Immature natural killer cell (primary cell): ENCODE data around the gene KIAA1210. TPM values are rescaled to one million over a fixed set of nuclear protein-coding genes. Genes with fewer than 3 reads are reported as not detected.

Experiments
- DNase-seq, 3 donors: peaks; one replicate each; pipeline ENCODE4 v3.0.0; 2022; ENCODE audit warnings: mixed read lengths in 1 of 3
- H3K27ac Mint-ChIP-seq, 6 donors: one replicate each; pipeline ENCODE4 v1.8.0; 2020; ENCODE audit warnings: mixed read lengths in 6 of 6, mild to moderate bottlenecking in 5 of 6, inconsistent platforms in 4 of 6, moderate library complexity in 3 of 6
- H3K27me3 Mint-ChIP-seq, 3 donors: one replicate each; pipeline ENCODE4 v1.8.0; 2020 to 2021; ENCODE audit warnings: low read depth in 3 of 3, mild to moderate bottlenecking in 3 of 3, mixed read lengths in 3 of 3, moderate library complexity in 3 of 3, inconsistent platforms in 1 of 3
- H3K36me3 Mint-ChIP-seq, 3 donors: one replicate each; pipeline ENCODE4 v1.8.0; 2020; ENCODE audit warnings: mixed read lengths in 3 of 3, inconsistent platforms in 2 of 3, mild to moderate bottlenecking in 2 of 3
- H3K4me1 Mint-ChIP-seq, 2 donors: one replicate each; pipeline ENCODE4 v1.8.0; 2020; ENCODE audit warnings: inconsistent platforms in 2 of 2, mild to moderate bottlenecking in 2 of 2, mixed read lengths in 2 of 2, moderate library complexity in 1 of 2
- H3K4me3 Mint-ChIP-seq, 5 donors: one replicate each; pipeline ENCODE4 v1.8.0; 2020; ENCODE audit warnings: mild to moderate bottlenecking in 5 of 5, mixed read lengths in 5 of 5, inconsistent platforms in 3 of 5, moderate library complexity in 3 of 5
- H3K9me3 Mint-ChIP-seq, 6 donors: one replicate each; pipeline ENCODE4 v1.8.0; 2020; ENCODE audit warnings: mild to moderate bottlenecking in 6 of 6, mixed read lengths in 6 of 6, inconsistent platforms in 4 of 6, moderate library complexity in 3 of 6
- polyA plus RNA-seq, 3 donors: library from polyadenylated mRNA; unstranded; fragments of 300-500 nt; fragmentation: Illumina TruSeq; gene quantifications; one replicate each; pipeline ENCODE4 v1.2.3, GENCODE V29; 2021

KIAA1210 gene
- not detected for polyA plus RNA-seq

DNA sequence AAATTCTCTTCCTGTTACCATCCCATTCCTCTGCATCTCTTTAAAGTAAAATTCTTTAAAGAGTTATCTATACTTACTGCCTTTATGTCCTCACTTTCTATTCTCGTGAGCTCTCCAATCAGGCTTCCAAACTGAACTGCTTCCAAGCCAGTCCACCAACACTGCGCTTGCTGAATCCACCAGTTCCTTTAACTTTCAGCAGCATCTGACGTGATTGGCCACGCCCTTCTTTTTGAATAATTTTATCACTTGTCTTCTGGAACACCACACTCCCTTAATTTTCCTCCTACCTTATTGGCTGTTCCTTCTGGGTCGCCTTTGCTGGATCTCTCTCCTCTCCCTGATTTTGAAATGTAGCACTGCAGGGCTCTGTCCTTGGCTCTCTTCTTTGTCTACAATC, at the start of gene KIAA1210:
Gene KIAA1210, minus strand, starts transcription at position 163 of the 400 bp plus-strand sequence. CDS start 4,170 bp downstream, outside the sequence.
- Mint-ChIP-seq H3K27ac (no peak within 1 kb of the TSS), H3K4me1 (no peaks in the 10 kb centered on the region), H3K27me3 (peaks cover 0 to 10% (median 8%) of the 10 kb centered on the region in 3 donors), H3K4me3 (no peak within 1 kb of the TSS), H3K9me3 (no peaks in the 10 kb centered on the region), H3K36me3 (no peaks in the 10 kb centered on the region)
- no peak for DNase-seq

DNA sequence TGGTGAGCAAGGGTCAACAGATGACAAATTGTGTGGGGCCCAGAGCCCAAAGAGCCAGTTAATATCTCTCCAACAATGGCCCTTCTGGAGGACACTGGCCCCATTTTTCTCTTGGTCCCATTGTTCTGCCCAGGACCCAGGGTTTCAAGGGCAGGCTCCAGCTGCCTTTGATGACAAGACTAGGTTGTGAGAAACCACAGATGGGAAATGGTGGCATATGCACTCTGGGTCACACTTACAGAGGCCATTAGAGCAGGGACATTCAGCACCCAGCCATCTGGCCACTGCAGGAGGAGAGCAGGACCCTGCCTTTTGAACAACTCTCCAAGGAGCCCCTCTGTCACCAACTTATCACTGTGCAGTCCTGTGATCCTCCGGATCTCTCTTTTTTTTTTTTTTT, 49.7 kb upstream of the KIAA1210 start:
- H3K27ac Mint-ChIP-seq: no peak overlapping the region
- no peaks in the 10 kb centered on the region for H3K9me3 Mint-ChIP-seq
- no peak overlapping the region for H3K4me3 Mint-ChIP-seq
- no peaks in the 10 kb centered on the region for H3K36me3 Mint-ChIP-seq
- H3K4me1 Mint-ChIP-seq: no peaks in the 10 kb centered on the region
- DNase-seq: no peak
- peaks cover 0 to 3% (median 0%) of the 10 kb centered on the region in 3 donors for H3K27me3 Mint-ChIP-seq

DNA sequence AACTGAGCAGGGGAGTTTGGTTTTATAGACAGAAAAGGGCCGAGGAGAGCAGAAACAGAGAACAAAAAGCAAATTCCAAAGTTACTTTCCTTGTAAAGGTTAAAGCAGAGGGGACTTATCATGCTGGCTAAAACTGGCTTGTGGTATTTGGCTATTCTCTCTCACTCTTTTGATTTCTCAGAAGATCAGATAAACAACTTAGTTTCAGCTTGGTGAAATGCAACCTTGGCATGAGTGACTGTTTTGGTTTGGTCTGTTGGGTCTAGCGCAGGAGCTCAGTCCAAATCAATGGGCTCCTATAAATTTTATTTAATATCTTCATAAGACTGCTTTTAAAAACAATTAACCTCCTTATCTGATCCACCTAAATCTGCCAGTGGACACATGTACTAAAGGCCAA, 47.3 kb upstream of the KIAA1210 start:
- H3K4me1 Mint-ChIP-seq: no peaks in the 10 kb centered on the region
- H3K9me3 Mint-ChIP-seq: no peaks in the 10 kb centered on the region
- no peaks in the 10 kb centered on the region for H3K36me3 Mint-ChIP-seq
- H3K4me3 Mint-ChIP-seq: no peak overlapping the region
- H3K27ac Mint-ChIP-seq: no peak overlapping the region
- DNase-seq: no peak
- H3K27me3 Mint-ChIP-seq: peaks cover 0 to 3% (median 0%) of the 10 kb centered on the region in 3 donors

DNA sequence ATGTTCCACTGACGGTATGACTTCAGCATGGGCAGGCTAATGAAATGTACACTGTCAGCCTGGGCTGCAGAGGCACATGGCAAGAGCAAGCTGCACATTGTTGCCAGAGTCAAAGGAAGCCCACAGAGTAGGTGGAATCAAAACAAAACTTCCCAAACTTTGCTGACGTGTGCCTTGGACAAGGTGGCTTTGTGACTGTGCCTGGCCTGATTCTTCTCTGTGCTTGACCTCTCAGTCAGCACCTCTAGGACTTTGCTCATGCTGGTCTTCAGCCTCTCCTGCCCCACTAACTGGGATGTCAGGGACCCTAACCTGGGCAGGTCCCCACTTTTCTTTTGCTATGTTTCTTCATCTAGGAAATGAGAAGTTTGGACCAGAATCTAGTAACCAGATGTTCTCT, 40.5 kb upstream of the KIAA1210 start:
- Mint-ChIP-seq H3K36me3 (peaks cover 0 to 3% (median 0%) of the 10 kb centered on the region in 3 donors), H3K4me3 (no peak overlapping the region), H3K4me1 (no peaks in the 10 kb centered on the region), H3K27ac (no peak overlapping the region), H3K27me3 (peaks cover 0 to 10% (median 1%) of the 10 kb centered on the region in 3 donors), H3K9me3 (no peaks in the 10 kb centered on the region)
- DNase-seq: no peak

DNA sequence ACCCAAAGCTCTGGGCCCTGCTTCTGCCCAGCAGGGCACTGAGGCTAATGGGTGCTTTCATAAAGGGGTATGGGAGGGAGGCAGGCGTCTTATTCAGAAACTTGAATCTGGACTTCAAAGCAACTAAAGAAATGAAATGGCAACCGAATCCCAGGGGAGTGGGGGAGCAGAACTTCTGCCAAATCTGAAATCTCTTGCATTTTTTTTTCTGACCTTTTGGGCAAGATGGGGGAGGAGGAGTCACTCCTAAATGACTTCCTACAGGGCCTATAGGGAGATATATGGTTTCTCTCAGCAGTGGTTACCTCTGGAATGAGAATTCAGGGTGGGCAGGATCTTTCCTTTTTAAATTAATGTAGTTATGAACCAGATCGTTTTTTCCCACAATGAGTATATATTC, 30.6 kb upstream of the KIAA1210 start:
- Mint-ChIP-seq H3K9me3 (no peaks in the 10 kb centered on the region), H3K27me3 (peaks cover 4 to 14% (median 5%) of the 10 kb centered on the region in 3 donors), H3K4me3 (no peak overlapping the region), H3K4me1 (no peaks in the 10 kb centered on the region), H3K36me3 (no peaks in the 10 kb centered on the region), H3K27ac (no peak overlapping the region)
- DNase-seq: no peak

DNA sequence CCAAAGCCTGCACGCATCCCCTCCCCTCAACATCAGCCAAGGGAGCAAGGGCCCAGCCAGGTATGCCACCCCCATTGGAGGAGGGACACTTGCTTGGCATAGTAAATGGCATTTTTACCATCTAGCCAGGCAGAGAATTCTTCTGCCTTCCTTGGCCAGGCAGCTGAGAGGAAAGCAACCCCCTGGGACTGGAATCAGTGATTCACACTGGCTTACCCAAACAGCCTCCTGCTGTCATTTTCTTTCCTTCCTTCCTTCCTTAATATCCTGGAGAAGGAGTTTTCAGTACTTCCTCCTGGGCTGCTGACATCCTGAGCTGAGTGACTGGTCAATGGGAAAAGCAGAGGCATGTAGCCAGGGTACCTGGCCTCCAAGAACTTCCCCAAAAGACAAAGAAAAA, 28.6 kb upstream of the KIAA1210 start:
- Mint-ChIP-seq H3K4me3 (no peak overlapping the region), H3K36me3 (no peaks in the 10 kb centered on the region), H3K4me1 (no peaks in the 10 kb centered on the region), H3K27me3 (peaks cover 4 to 13% (median 6%) of the 10 kb centered on the region in 3 donors), H3K9me3 (no peaks in the 10 kb centered on the region), H3K27ac (no peak overlapping the region)
- DNase-seq: no peak

DNA sequence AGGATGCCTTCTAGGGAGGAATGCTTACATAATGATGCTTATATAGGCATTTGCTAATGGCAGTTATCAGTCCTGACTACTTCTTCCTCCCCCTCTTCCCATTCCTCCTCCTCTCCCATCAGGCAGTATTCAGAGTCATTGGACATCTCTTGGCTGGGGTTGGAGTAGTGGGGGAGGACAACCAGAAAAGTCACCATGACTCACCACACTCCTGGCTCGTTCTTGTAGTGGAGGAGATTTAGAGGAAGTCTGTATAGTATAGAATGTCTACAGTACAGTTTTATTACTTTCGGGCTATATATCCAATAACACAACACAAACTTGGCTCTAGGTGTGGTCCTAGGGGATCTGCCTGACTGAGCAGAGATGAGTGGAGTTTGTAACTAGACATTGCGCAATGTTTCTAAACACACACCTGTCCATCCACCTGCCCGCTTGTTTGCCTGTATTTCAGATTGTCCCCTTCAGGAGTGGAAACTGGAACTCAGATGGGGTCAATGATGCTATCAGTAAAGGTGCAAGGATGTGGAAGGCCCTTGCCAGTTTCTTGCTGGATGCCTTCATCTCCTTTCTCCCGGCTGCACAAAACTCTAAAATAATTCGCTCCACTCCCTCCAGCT, 27.9 kb upstream of the KIAA1210 start:
- Mint-ChIP-seq H3K4me3 (no peak overlapping the region), H3K4me1 (no peaks in the 10 kb centered on the region), H3K27ac (no peak overlapping the region), H3K9me3 (no peaks in the 10 kb centered on the region), H3K36me3 (no peaks in the 10 kb centered on the region), H3K27me3 (peaks cover 5 to 11% (median 6%) of the 10 kb centered on the region in 3 donors)
- DNase-seq: no peak

DNA sequence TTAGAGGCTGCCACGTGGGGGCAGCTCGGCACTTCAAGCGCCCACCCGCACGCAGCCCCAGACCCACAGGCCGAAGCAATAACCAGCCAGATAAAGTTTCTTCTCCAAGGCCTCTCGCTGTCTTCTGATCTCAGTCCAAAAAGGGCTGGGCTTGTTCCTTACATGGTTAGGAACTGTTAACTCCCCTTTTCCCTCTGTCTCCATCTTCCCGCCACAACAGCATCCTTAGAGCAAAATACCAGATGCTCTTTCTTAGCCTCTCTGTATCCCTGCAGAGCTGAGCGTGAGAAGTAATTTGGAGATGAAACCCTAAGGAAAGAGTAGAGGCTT, 23.4 kb upstream of the KIAA1210 start:
- H3K4me1 Mint-ChIP-seq: no peaks in the 10 kb centered on the region
- no peak for DNase-seq
- H3K9me3 Mint-ChIP-seq: no peaks in the 10 kb centered on the region
- H3K27me3 Mint-ChIP-seq: peaks cover 0 to 5% (median 5%) of the 10 kb centered on the region in 3 donors
- H3K36me3 Mint-ChIP-seq: no peaks in the 10 kb centered on the region
- no peak overlapping the region for H3K4me3 Mint-ChIP-seq
- no peak overlapping the region for H3K27ac Mint-ChIP-seq

DNA sequence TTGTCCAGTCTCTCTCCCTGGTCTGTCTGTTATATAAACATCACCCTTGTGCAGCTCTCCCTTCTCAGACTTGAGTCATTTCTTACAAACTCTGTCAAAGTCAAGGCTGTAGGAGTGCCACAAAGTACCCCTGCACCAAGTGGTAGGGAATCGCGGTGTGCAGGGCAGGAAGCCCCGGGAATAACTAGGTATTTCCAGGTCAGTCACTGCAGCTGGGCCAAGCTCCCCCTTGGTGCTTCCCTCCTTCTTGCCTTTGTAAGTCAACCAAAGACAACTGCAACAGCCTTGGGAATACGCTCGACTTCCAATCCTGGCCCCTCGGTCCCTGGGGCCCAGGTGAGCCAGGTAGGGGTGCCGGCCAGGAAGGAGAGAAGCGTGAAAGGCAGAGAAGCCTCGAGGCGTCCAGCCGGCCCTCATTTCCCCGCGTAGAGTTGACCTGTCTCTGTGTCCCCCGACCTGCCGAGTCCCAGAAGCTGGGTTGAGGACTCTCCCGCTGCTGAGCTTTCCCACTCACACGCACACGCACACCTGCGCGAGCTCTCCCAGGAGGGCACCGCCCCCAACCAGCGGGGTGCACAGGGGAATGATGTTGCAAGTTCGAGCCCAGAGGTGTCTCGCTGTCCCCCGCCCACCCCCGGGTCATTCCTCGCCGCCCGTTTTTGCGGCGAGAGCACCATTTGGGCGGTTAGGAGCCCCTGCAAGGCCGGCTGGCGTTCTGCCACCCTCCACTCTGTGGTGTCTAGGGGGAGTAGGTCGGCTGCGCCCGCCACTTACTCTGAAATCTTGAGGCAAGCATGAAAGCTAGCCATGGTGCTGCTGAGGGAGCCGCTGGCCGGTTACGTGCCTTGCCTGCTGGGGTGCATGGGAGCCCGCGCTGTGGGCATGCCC, 22.8 kb upstream of the KIAA1210 start:
- Mint-ChIP-seq H3K4me3 (no peak overlapping the region), H3K27me3 (peaks cover 0 to 5% (median 5%) of the 10 kb centered on the region in 3 donors), H3K4me1 (no peaks in the 10 kb centered on the region), H3K9me3 (no peaks in the 10 kb centered on the region), H3K36me3 (no peaks in the 10 kb centered on the region), H3K27ac (no peak overlapping the region)
- DNase-seq: no peak

DNA sequence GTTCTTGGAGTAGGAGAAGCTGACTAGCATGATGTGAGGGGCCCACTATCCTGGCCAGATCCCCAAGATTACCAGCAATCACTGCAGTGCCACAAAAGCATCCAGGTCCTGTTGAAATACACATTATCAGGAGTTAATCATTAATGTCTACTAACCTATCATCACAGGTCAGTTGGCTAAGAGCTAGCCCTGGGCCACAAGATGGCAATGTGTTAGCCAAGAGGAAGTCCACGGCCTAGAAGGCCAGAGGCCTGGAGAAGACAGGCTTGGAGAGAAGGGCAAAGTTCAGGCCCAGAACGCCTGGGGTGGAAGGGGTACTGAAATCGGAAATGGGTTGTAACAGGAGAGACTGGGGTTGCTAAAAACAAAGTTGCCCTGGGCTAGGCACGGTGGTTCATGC, 19.9 kb upstream of the KIAA1210 start:
- no peaks in the 10 kb centered on the region for H3K36me3 Mint-ChIP-seq
- H3K27me3 Mint-ChIP-seq: peaks cover 2 to 3% (median 3%) of the 10 kb centered on the region in 3 donors
- no peaks in the 10 kb centered on the region for H3K4me1 Mint-ChIP-seq
- H3K4me3 Mint-ChIP-seq: no peak overlapping the region
- peaks cover 0 to 2% (median 0%) of the 10 kb centered on the region in 6 donors for H3K9me3 Mint-ChIP-seq
- DNase-seq: no peak
- no peak overlapping the region for H3K27ac Mint-ChIP-seq

DNA sequence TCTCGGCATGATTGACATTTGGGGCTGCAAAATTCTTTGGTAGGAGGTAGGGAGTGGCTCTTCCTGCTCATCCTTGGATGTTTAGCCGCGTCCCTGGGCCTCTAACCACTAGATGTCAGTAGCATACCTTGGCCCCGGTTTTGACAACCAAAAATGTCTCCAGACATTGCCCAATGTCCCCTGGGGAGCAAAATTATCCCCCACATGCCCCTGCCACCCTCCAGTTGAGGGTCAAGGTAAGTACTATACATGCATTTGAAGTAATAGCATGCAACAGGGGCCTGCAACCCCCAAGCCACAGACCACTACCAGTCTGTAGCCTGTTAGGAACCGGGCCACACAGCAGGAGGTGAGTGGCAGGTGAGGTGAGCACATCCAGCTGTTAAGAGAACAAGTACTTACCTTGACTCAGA, 17.6 kb upstream of the KIAA1210 start:
- H3K4me3 Mint-ChIP-seq: no peak overlapping the region
- H3K27ac Mint-ChIP-seq: no peak overlapping the region
- peaks cover 1 to 6% (median 3%) of the 10 kb centered on the region in 3 donors for H3K27me3 Mint-ChIP-seq
- H3K36me3 Mint-ChIP-seq: no peaks in the 10 kb centered on the region
- no peak for DNase-seq
- H3K9me3 Mint-ChIP-seq: peaks cover 0 to 2% (median 0%) of the 10 kb centered on the region in 6 donors
- H3K4me1 Mint-ChIP-seq: no peaks in the 10 kb centered on the region

DNA sequence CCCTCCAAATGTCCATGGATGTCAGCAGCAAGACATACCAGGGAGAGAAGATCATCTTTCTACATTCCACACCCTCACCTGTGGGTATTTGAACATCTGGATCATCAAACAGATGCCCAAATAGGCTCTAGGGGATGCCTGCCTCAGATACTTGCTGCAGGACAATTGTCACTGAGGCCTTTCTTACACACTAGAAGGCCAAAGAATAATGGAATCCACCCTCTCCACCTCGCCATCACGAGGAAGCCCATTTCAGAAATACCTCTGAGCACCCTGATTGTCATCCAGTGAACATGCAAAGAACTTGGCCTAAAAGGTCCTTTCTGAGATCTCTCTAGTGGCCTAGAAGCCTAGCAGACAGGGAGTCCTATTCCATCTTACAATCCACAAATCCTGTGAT, 6.9 kb upstream of the KIAA1210 start:
- Mint-ChIP-seq H3K9me3 (no peaks in the 10 kb centered on the region), H3K27me3 (peaks cover 0 to 15% (median 3%) of the 10 kb centered on the region in 3 donors), H3K4me1 (no peaks in the 10 kb centered on the region), H3K4me3 (no peak overlapping the region), H3K27ac (no peak overlapping the region), H3K36me3 (no peaks in the 10 kb centered on the region)
- no peak for DNase-seq

DNA sequence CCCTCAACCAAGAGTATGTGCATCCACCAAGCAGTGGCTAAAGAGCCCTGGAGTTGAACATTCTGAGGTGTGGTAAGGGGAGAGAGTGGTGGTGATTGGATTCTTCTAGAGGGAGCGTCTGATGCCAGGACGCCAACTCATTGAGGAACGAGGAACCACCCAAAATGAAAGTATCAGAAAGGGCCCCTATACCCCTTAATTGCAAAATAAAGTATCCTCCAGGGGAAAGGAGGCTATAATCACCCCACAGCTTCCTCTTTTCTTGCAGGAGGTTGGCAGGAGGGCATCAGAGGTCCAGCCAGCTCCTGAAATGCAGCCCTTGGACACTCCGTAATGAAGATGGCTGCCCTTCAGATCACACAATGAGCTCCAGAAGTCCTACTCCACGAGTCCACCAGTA, 5.3 kb upstream of the KIAA1210 start:
- peaks cover 0 to 11% (median 5%) of the 10 kb centered on the region in 3 donors for H3K27me3 Mint-ChIP-seq
- no peak overlapping the region for H3K27ac Mint-ChIP-seq
- H3K4me3 Mint-ChIP-seq: no peak overlapping the region
- H3K36me3 Mint-ChIP-seq: no peaks in the 10 kb centered on the region
- H3K9me3 Mint-ChIP-seq: no peaks in the 10 kb centered on the region
- no peaks in the 10 kb centered on the region for H3K4me1 Mint-ChIP-seq
- DNase-seq: no peak

DNA sequence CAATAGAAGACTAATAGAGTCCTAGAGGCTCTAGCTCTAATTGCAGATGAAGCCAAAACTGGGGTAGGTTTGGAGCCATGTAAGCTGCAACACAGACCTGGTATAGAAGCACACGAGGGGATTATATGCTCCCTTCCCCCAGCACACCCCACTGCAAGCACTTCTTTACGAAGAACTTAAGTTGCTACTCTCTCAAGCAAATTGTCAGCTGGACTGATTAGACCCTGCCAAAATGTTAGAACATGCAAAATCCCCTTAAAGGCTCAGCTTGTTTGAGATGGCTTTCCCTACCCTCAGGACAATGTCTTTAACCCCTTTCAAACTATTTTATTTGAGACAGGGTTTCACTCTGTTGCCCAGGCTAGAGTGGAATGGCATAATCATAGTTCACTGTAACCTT, 4.7 kb upstream of the KIAA1210 start:
- Mint-ChIP-seq H3K9me3 (no peaks in the 10 kb centered on the region), H3K27ac (no peak overlapping the region), H3K4me3 (no peak overlapping the region), H3K27me3 (peaks cover 0 to 7% (median 5%) of the 10 kb centered on the region in 3 donors), H3K36me3 (no peaks in the 10 kb centered on the region), H3K4me1 (no peaks in the 10 kb centered on the region)
- DNase-seq: no peak
